NCI-H526 treated with DMSO at 0.1 percent for 48 hours (cell line): ENCODE data around the gene DLG2.

Experiments used
- DNase-seq: peaks from one replicate; lab custom pipeline; 2025; lab: John Stamatoyannopoulos, UW

DLG2 gene

GRCh38 chr11:84655712-84656111, 971.4 kb downstream of the DLG2 start:
- peak; percentile 75 for DNase-seq

GRCh38 chr11:84648471-84648870, 978.7 kb downstream of the DLG2 start:
- no peak for DNase-seq

GRCh38 chr11:84645988-84646694, 981.0 kb downstream of the DLG2 start:
- peak; percentile 18 for DNase-seq

DNA sequence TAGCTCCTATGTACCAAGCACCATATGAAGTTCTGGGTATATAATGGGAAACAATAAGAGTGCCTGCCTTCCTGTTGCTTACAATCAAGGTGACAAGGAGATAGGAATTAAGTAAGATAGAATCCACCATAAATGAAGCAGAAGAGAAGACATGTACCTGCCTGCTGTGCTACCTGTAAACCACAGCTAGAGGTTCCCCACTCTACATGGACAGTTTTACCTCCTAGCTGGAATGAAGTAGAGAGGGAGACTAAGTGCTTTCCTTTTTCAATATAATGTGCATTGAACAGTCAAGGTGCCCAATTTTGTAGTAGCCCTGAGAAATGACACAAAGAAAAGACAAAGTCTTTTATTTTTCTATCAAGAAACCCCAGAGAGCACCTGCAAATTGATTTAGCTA, 984.6 kb downstream of the DLG2 start:
- DNase-seq: no peak

DNA sequence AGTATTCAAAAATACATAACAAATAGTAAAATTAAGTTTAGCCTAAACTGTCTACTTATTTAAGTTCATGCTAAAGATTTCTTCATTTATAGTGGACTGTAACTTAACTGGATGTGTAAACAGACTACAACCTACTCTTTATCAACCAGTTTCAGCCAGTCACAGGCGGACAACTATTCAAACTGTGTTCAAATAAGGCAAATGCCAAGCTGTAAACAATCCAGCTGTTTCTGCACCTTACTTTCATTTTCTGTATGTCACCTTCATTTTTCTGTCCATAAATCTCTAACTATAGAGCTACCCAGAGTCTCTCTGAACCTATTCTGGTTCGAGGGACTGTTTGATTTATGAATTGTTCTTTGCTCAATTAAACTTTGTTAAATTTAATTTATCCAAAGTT, 992.8 kb downstream of the DLG2 start:
- DNase-seq: no peak

- DNase-seq: peak; percentile 30
These were observed 998.1 kb downstream of the DLG2 start for GRCh38 chr11:84628871-84629620.

DNA sequence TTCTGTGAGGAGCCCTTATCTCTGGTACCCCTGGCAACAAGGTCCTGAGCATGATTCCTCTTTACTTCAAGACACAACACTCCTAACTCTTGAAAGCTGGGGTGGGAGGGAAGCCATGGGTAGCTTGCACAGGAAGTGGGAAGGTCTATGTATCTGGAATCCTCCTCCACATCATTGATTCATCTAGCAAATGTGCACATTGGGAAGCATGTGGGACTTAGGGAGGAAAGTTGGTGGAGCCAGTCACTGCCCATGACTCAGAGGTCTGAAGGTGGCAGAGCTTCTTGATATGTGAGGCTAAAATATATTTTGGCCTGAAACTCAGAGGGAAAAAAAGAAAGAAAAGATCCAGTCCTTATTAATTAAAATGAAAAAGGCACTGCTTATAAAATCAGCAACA, 1000.9 kb downstream of the DLG2 start:
- no peak for DNase-seq

- DNase-seq: no peak
These were observed 1014.5 kb downstream of the DLG2 start for GRCh38 chr11:84612645-84613044.

- DNase-seq: no peak
These were observed 1018.3 kb downstream of the DLG2 start for GRCh38 chr11:84608837-84609196.

DNA sequence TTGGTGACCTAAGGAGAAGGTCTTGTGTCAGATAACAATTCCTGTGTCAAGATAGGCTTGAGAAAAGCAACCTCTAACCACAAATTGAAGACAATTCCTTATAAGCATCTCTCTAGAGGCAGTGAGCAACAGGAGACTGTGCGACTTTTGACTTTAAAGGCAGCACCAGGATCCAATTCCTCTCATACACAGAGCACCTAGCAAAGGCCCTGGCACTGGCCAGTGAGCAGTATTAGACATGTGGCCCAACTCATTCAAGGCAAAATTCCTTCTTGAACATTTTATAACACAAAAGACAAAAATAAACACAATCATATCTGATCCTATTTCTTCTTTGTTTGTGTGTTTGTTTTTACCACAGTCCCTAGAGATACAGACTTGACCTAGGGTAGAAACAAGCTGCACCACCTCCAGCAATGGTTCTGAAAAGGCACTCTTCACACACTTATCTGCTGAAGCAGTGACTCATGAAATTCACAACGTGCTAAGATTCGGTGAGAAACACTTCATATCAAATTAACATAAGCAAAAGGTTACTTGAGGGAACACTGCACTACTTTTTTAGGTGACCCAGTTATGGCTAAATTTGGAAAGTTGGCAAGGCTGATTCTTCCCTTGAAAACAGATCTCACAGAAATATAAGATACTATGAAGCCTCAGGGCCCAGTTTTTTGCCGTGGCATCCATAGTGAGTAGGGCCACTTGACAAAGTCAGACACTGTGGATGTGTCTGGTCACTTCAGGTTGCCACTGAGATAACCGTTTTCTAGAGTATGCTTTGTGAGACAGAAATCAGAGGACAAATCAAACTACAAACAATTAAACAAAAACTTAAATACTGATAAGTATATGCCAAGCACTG, 1018.9 kb downstream of the DLG2 start:
- no peak for DNase-seq

GRCh38 chr11:84594602-84595001, 1032.5 kb downstream of the DLG2 start:
- DNase-seq: no peak

GRCh38 chr11:84590106-84590505, 1037.0 kb downstream of the DLG2 start:
- DNase-seq: no peak

GRCh38 chr11:84588131-84588829, 1038.9 kb downstream of the DLG2 start:
- no peak for DNase-seq

GRCh38 chr11:84583106-84583505, 1044.0 kb downstream of the DLG2 start:
- no peak for DNase-seq

DNA sequence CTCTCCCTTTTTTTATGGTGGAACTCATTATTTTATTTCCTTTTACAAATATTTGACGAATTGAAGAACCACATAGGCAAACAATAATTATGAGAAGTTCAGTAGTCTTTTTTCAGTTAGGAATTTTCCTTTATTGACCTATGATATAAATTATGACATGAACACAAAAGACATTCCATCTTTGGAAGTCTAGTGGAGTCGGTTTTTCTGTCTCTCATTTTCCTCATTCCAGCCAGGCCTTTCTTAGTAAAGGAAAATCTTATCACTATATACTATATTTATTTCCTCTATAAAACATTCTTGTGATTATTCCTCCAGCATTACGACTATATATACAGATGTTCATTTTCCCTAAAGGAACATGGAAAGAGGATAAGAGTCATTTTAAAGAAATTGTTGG, 1046.1 kb downstream of the DLG2 start:
- DNase-seq: no peak

- DNase-seq: no peak
These were observed 1046.7 kb downstream of the DLG2 start for GRCh38 chr11:84580428-84580827.

- DNase-seq: no peak
These were observed 1053.3 kb downstream of the DLG2 start for GRCh38 chr11:84573868-84574267.

GRCh38 chr11:84566671-84567070, 1060.5 kb downstream of the DLG2 start:
- DNase-seq: no peak

DNA sequence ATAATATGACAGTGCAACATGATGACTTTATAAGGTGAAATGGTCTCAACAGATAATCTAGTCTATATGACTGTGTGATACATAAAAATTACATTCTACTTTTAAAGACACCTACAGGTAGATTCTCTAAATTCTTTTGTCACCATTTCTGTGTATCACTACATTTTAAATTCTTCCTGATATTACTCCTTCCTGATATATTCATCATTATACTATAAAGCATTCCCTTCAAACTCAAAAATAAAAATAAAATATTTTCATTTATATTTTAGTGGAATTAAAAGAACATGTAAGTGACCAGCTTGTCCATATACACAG, 1062.3 kb downstream of the DLG2 start:
- no peak for DNase-seq

DNA sequence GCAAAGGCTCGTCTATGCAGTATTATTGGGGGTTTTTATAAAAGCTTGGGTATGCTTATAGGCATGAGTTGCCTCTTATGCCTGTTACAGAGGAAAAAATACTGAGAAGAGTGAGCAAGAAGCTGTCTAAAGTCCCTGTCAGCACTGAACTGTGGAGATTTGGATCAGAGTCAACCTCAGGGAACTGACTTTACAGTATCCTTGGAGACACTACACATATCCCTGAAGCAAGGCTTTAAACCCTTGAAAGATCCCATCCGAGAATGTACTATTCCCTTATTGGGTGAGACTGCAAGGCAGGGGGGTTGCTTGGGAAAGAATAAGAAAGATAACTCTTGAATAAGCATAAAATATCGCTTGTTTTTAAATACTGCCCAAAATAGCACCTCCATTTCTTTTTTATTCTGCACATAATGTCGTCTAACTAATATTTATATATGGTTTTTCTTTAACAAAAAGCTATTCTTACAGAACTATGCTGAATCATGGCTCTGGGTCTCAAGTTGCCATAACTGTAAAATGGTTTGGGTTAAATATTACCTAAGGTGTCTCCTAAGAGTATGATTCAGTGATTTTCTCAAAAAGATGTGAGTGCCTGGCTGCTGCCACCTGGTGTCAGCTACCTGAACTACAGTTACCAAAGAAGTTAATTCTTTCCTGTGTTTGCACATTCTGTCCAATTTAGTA, 1062.8 kb downstream of the DLG2 start:
- DNase-seq: peak; percentile 55

GRCh38 chr11:84563356-84563755, 1063.8 kb downstream of the DLG2 start:
- DNase-seq: no peak

GRCh38 chr11:84560206-84560605, 1066.9 kb downstream of the DLG2 start:
- no peak for DNase-seq
